PC-3 (cell line): ENCODE data around the gene DUXB. TPM values are rescaled to one million over a fixed set of nuclear protein-coding genes. Genes with fewer than 3 reads are reported as not detected.

ENCODE experiments used
- ATAC-seq: fragments of 200-7000 bp; cut with Tn5 transposase; 2 replicates; pipeline ENCODE4 v1.9.1; 2020; ENCODE audit warnings: mild to moderate bottlenecking, moderate library complexity
- BruUV-seq: library from RNA; stranded (reverse); fragments of 400-500 nt; replicated peaks from 2 replicates; lab custom pipeline; 2021; lab: Mats Ljungman, UMichigan
- CTCF ChIA-PET: fragments of 300-600 bp; sonication (Branson Sonifier 250); formaldehyde crosslinking; loops from one replicate; lab custom pipeline; 2022; ENCODE audit warnings: antibody characterized with exemption; lab: Charles Lee
- POLR2A ChIA-PET: fragments of 300-600 bp; sonication (Branson Sonifier 250); formaldehyde crosslinking; loops from one replicate; lab custom pipeline; 2022; ENCODE audit warnings: antibody characterized with exemption; ENCODE audit not compliant: unreplicated experiment; lab: Charles Lee
- DNase-seq: peaks from one replicate; pipeline ENCODE4 v3.0.0-alpha.2; 2015
- H2AFZ ChIP-seq: fragments of 300-600 bp; sonication (generic); 2 replicates; pipeline ENCODE4 v1.6.0; 2016; ENCODE audit warnings: antibody characterized with exemption, low read length
- H3F3A ChIP-seq: fragments of 300-600 bp; sonication (generic); one replicate; pipeline ENCODE4 v1.6.0; 2017; ENCODE audit warnings: antibody characterized with exemption, low read length, control low read depth, mild to moderate bottlenecking; ENCODE audit not compliant: unreplicated experiment
- H3K27ac ChIP-seq: fragments of 300-600 bp; sonication (generic); 2 replicates; pipeline ENCODE4 v1.5.1; 2016; ENCODE audit warnings: mild to moderate bottlenecking, low read length
- H3K27me3 ChIP-seq: fragments of 300-600 bp; sonication (generic); 2 replicates; pipeline ENCODE4 v1.6.1; 2016; ENCODE audit warnings: low read length, mixed read lengths
- H3K36me3 ChIP-seq: fragments of 300-600 bp; sonication (generic); 2 replicates; pipeline ENCODE4 v1.6.1; 2016; ENCODE audit warnings: low read depth, mixed run types, low read length, mixed read lengths
- H3K4me1 ChIP-seq: fragments of 300-600 bp; sonication (generic); 2 replicates; pipeline ENCODE4 v1.5.1; 2016; ENCODE audit warnings: low read length; ENCODE audit not compliant: insufficient read depth
- H3K4me2 ChIP-seq: fragments of 300-600 bp; sonication (generic); 2 replicates; pipeline ENCODE4 v1.6.0; 2016; ENCODE audit warnings: low read length
- H3K4me3 ChIP-seq: fragments of 300-600 bp; sonication (generic); 2 replicates; pipeline ENCODE4 v1.5.1; 2016; ENCODE audit warnings: mild to moderate bottlenecking, low read length, mixed read lengths
- H3K79me2 ChIP-seq: fragments of 300-600 bp; sonication (generic); 2 replicates; pipeline ENCODE4 v1.6.1; 2017; ENCODE audit warnings: low read length, mixed read lengths
- H3K9ac ChIP-seq: fragments of 300-600 bp; sonication (generic); 2 replicates; pipeline ENCODE4 v1.6.0; 2016; ENCODE audit warnings: mild to moderate bottlenecking, low read length
- H3K9me2 ChIP-seq: fragments of 300-600 bp; sonication (generic); replicated peaks from 2 replicates; pipeline ENCODE4 v1.6.1; 2016; ENCODE audit warnings: mixed run types, low read length, mixed read lengths
- H3K9me3 ChIP-seq: fragments of 300-600 bp; sonication (generic); 2 replicates; pipeline ENCODE4 v1.6.1; 2016; ENCODE audit warnings: low read length, mixed read lengths
- H4K20me1 ChIP-seq: fragments of 300-600 bp; sonication (generic); 2 replicates; pipeline ENCODE4 v1.6.1; 2016; ENCODE audit warnings: low read length, mixed read lengths
- CTCF ChIP-seq: fragments of 300-600 bp; sonication (generic); conservative IDR thresholded peaks from 2 replicates; pipeline ENCODE4 v1.5.1; 2017; ENCODE audit warnings: antibody characterized with exemption, low read depth, mild to moderate bottlenecking, low read length
- EZH2 ChIP-seq: fragments of 300-600 bp; sonication (generic); IDR thresholded peaks from one replicate; pipeline ENCODE4 v1.6.1; 2017; ENCODE audit warnings: antibody characterized with exemption, mild to moderate bottlenecking, low read length; ENCODE audit not compliant: unreplicated experiment
- EZH2phosphoT487 ChIP-seq: fragments of 300-600 bp; sonication (generic); IDR thresholded peaks from 2 replicates; pipeline ENCODE4 v1.6.1; 2018; ENCODE audit warnings: mild to moderate bottlenecking, antibody characterized with exemption, low read length, borderline replicate concordance
- intact Hi-C: fragments of 100-400 bp; cut with micrococcal nuclease; formaldehyde crosslinking; loops from 2 replicates; pipeline ENCODE4 v1.9.0; 2023
- total RNA-seq: library from RNA; depleted of rRNA; stranded (reverse); fragments of >200 nt; gene quantifications from 2 replicates; pipeline ENCODE4 v1.2.3, GENCODE V29; 2014

DUXB gene
- total RNA-seq, 1 experiment from 2014 or later = not detected

GRCh38 chr16:75718452-75718851, 17.2 kb upstream of the DUXB start:
- Histone ChIP-seq H3K9me3 (no peaks in the 10 kb centered on the region), H3F3A (no peaks in the 10 kb centered on the region), H3K36me3 (no peaks in the 10 kb centered on the region), H3K79me2 (no peaks in the 10 kb centered on the region), H2AFZ (no peak overlapping the region), H3K27me3 (no peaks in the 10 kb centered on the region), H4K20me1 (no peaks in the 10 kb centered on the region), H3K9me2 (no peaks in the 10 kb centered on the region), H3K27ac (no peak overlapping the region), H3K9ac (no peak overlapping the region), H3K4me3 (no peak overlapping the region), H3K4me1 (no peaks in the 10 kb centered on the region), H3K4me2 (no peak overlapping the region)
- TF ChIP-seq CTCF (no peak), EZH2phosphoT487 (no peak), EZH2 (no peak)
- DNase-seq (no peak), ATAC-seq (no peak)
- ChIA-PET CTCF (no interaction called here), POLR2A (no interaction called here)
- BruUV-seq = no TSS peak
- intact Hi-C loops = no loop called here

DNA sequence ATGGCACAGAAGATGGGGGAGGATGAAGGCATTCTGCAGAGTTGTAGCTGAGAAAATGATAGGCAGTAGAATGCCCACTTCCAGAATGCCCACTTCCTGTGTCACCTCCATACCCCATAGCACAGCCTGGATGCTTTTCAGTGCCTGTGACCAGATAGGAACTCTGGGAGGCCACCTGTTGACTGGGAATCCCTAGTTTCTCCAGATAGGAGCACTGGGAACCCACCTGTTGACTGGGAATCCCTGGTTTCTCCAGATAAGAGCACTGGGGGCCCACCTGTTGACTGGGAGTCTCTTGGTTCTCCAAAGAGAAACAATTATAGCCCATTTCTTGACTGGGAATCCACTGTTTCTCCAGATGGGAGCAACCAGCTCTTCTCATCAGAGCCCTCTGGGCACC, 13.4 kb upstream of the DUXB start:
- no peak overlapping the region for H3K4me3 ChIP-seq
- BruUV-seq = no TSS peak
- no peaks in the 10 kb centered on the region for H3K79me2 ChIP-seq
- peaks cover 8% of the 10 kb centered on the region; the same call in 1 of the 2 replicates for H3K9me3 ChIP-seq
- no peak overlapping the region for H3K27ac ChIP-seq
- no peaks in the 10 kb centered on the region for H3K4me1 ChIP-seq
- H3K9me2 ChIP-seq = no peaks in the 10 kb centered on the region
- no peak for TF ChIP-seq EZH2
- no peak for TF ChIP-seq EZH2phosphoT487
- no peak for TF ChIP-seq CTCF
- CTCF ChIA-PET = no interaction called here
- H3F3A ChIP-seq = no peaks in the 10 kb centered on the region
- DNase-seq = no peak
- H3K36me3 ChIP-seq = no peaks in the 10 kb centered on the region
- intact Hi-C loops = no loop called here
- H3K9ac ChIP-seq = no peak overlapping the region
- ATAC-seq = no peak
- H3K27me3 ChIP-seq = no peaks in the 10 kb centered on the region
- POLR2A ChIA-PET = no interaction called here
- H3K4me2 ChIP-seq = no peak overlapping the region
- H4K20me1 ChIP-seq = no peaks in the 10 kb centered on the region
- no peak overlapping the region for H2AFZ ChIP-seq

DNA sequence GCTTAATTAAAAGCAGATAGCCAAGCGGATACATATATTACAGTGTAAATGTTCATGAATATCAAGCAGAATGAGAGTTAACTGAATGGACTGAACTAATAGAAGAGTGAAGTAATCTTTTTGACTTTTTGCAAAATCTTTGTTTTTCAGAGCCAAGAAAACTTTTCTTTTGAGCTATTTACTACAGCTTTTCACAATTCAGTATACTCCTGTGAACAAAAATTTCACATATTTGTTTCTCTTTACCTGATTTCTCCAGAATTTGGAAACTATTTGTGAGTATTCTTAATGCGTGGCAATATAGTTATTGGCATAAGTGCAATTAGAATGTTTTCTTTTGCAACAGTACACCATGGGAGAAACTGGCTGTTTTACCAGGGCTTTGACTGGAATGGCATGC, 9.1 kb upstream of the DUXB start:
- Histone ChIP-seq H4K20me1 (no peaks in the 10 kb centered on the region), H3K4me2 (no peak overlapping the region), H3K27me3 (no peaks in the 10 kb centered on the region), H3K27ac (no peak overlapping the region), H3K36me3 (no peaks in the 10 kb centered on the region), H3K4me3 (no peak overlapping the region), H2AFZ (no peak overlapping the region), H3K9me3 (peaks cover 8% of the 10 kb centered on the region; the same call in 1 of the 2 replicates), H3F3A (no peaks in the 10 kb centered on the region), H3K9me2 (no peaks in the 10 kb centered on the region), H3K79me2 (no peaks in the 10 kb centered on the region), H3K9ac (no peak overlapping the region), H3K4me1 (no peaks in the 10 kb centered on the region)
- ChIA-PET CTCF (no interaction called here), POLR2A (no interaction called here)
- no peak for TF ChIP-seq EZH2
- no peak for TF ChIP-seq CTCF
- no peak for TF ChIP-seq EZH2phosphoT487
- DNase-seq = no peak
- no TSS peak for BruUV-seq
- intact Hi-C loops = no loop called here
- ATAC-seq = no peak
